ENCODE measurements around the gene EP400. TPM values are rescaled to one million over a fixed set of nuclear protein-coding genes. Genes with fewer than 3 reads are reported as not detected.

EP400 gene, protein sequence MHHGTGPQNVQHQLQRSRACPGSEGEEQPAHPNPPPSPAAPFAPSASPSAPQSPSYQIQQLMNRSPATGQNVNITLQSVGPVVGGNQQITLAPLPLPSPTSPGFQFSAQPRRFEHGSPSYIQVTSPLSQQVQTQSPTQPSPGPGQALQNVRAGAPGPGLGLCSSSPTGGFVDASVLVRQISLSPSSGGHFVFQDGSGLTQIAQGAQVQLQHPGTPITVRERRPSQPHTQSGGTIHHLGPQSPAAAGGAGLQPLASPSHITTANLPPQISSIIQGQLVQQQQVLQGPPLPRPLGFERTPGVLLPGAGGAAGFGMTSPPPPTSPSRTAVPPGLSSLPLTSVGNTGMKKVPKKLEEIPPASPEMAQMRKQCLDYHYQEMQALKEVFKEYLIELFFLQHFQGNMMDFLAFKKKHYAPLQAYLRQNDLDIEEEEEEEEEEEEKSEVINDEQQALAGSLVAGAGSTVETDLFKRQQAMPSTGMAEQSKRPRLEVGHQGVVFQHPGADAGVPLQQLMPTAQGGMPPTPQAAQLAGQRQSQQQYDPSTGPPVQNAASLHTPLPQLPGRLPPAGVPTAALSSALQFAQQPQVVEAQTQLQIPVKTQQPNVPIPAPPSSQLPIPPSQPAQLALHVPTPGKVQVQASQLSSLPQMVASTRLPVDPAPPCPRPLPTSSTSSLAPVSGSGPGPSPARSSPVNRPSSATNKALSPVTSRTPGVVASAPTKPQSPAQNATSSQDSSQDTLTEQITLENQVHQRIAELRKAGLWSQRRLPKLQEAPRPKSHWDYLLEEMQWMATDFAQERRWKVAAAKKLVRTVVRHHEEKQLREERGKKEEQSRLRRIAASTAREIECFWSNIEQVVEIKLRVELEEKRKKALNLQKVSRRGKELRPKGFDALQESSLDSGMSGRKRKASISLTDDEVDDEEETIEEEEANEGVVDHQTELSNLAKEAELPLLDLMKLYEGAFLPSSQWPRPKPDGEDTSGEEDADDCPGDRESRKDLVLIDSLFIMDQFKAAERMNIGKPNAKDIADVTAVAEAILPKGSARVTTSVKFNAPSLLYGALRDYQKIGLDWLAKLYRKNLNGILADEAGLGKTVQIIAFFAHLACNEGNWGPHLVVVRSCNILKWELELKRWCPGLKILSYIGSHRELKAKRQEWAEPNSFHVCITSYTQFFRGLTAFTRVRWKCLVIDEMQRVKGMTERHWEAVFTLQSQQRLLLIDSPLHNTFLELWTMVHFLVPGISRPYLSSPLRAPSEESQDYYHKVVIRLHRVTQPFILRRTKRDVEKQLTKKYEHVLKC (N-terminal part only)
- 149 and 175 TPM in 2 replicates for total RNA-seq (2011; cell fraction: chromatin; rRNA removed; ENCODE audit: low replicate concordance)
- 61.2 and 71.2 TPM in 2 replicates for total RNA-seq (2011; cell fraction: nucleolus; rRNA removed)
- 111 and 165 TPM in 2 replicates for total RNA-seq (2011; cell fraction: nucleoplasm; rRNA removed)
- total RNA-seq (2014; rRNA removed) (7.7 and 12.2 TPM in 2 replicates), total RNA-seq (2014; rRNA removed; fragmentation: Illumina TruSeq; extraction: Trizol) (7.0 TPM in 2 replicates), total RNA-seq (2015; rRNA removed; fragmentation: Illumina TruSeq; extraction: Trizol) (6.9 and 8.1 TPM in 2 replicates), total RNA-seq (2021) (49.2 and 58.0 TPM in 2 replicates), polyA plus RNA-seq (2011; rRNA removed) (6.5 and 8.3 TPM in 2 replicates), polyA plus RNA-seq (2014; fragmentation: Illumina TruSeq; extraction: Trizol) (29.8 and 32.3 TPM in 2 replicates), polyA plus RNA-seq (2014; fragmentation: Nextera tagmentation; extraction: Ambion mirVana) (1 to 10 TPM; 4.5 to 6.7 TPM), polyA plus RNA-seq (2014; rRNA removed) (22.2 and 23.5 TPM in 2 replicates), polyA minus RNA-seq (2011; rRNA and poly(A)+ RNA removed) (13.1 and 16.0 TPM in 2 replicates), Bru-seq, nascent RNA (percentile 78 among the genes with signal in this experiment), BruChase-seq, experiment 1, labeled RNA remaining after a 2-hour chase (percentile 84 among the genes with signal in this experiment), BruChase-seq, experiment 2, labeled RNA remaining after a 6-hour chase (percentile 89 among the genes with signal in this experiment)
- polyA plus RNA-seq (2011; cell fraction: cytosol; rRNA removed), result 5.4 and 6.5 TPM in 2 replicates
- polyA plus RNA-seq (2011; cell fraction: nucleus; rRNA removed), result 38.0 and 44.2 TPM in 2 replicates
- polyA plus RNA-seq (2012), result 27.7 and 40.7 TPM in 2 replicates
- polyA minus RNA-seq (2011; cell fraction: cytosol; rRNA and poly(A)+ RNA removed), result 17.0 and 23.8 TPM in 2 replicates
- polyA minus RNA-seq (2011; cell fraction: nucleus; rRNA and poly(A)+ RNA removed), result 18.7 and 27.0 TPM in 2 replicates
- long read RNA-seq, experiment 1, partial matches to known transcripts, result 45 of 64 reads
- long read RNA-seq, experiment 1, other reads (novel, unspliced or antisense), result 18 of 64 reads
- long read RNA-seq, experiment 2, full-length matches to known transcripts, result 2 of 36 reads
- long read RNA-seq, experiment 2, partial matches to known transcripts, result 13 of 36 reads
- long read RNA-seq, experiment 2, other reads (novel, unspliced or antisense), result 21 of 36 reads
- long read RNA-seq, experiment 3, partial matches to known transcripts, result 6 of 8 reads
- long read RNA-seq, experiment 3, other reads (novel, unspliced or antisense), result 2 of 8 reads

DNA sequence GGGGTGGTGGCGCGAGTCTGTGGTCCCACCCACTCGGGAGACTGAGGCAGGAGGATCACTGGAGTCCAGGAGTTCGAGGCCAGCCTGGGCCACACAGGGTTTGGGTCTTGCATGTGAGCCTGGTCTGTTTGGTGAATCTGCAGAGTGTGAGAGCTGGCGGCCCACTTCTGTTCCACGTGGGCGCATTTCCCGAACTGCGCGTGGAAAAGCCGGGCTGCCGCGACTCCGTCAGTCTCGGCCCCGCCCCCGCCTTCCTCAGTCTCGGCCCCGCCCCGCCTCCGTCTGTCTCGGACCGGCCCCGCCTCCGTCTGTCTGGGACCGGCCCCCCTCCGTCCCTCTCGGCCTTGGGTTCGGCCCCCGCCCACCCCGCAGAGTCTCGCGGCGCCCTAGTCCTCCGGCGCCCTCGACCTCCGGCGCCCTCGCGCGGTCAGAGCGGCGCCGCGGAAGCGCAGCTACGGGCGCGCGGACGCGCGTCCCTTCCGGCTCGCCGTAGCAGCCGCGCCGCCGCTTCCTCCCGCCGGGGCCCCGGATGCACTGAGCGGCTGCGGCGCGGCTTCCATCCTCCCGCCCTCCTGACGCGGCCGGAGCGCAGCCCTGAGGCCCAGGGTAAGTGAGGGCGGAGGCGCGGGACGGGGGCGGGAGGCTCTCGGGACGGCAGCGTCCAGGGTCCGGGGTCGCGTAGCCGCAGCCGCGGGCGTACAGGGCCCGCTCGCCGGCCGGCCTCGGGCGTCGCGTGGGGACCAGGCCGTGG is at the start of gene EP400:
Gene EP400, plus strand, starts transcription at position 512 of the 751 bp plus-strand sequence. CDS start 10,678 bp downstream, outside the sequence.
- CTCF ChIA-PET (ENCODE audit: low intra/inter-chr PET ratio), result interaction anchor here (0.7 to 1.2 kb wide), 3 partner anchors 21 to 1028 kb away, joined by 3 to 4 read pairs (median 4); partner anchors contain the start of gene PUS1
- H2AFZ ChIP-seq (ENCODE audit: low read depth, low read length), result peak within 1 kb of the TSS; percentile 97
- H3K4me3 ChIP-seq, result peak within 1 kb of the TSS; percentile 97
- no TSS peak for BruUV-seq (replicated peaks)
- in situ Hi-C loops (cut with MboI) (no loop called here), intact Hi-C loops (cut with micrococcal nuclease) (loop anchor here (2.0 kb wide), 2 partner anchors 51 to 113 kb away; no protein-coding TSS in a partner anchor)
- peaks cover 14% of the 10 kb centered on the region; the same call in 2 of the 3 replicates for H3K36me3 ChIP-seq (ENCODE audit: control insufficient read depth, insufficient read depth, low read length)
- peak within 1 kb of the TSS; percentile 94 for H3K4me2 ChIP-seq (ENCODE audit: insufficient read depth, low read length)
- WGBS (ENCODE audit: insufficient coverage, low coverage, missing lambda C conversion rate), result 1% methylated on average over 63 of the region's 97 CpGs
- ATAC-seq (peak; percentile 95), DNase-seq (ENCODE audit: extremely low read depth in 1 of 4, low spot score in 3 of 4) (peak; percentile 96 to 97 (median 97)), FAIRE-seq (peak; percentile 32)
- H3K27ac ChIP-seq (ENCODE audit: extremely low read depth, low read depth, low read length), result peak within 1 kb of the TSS; percentile 90
- POLR2A ChIA-PET, result interaction anchor here (0.5 to 1.4 kb wide), 5 partner anchors 13 to 180 kb away, joined by 3 to 5 read pairs (median 3); no protein-coding TSS in a partner anchor
- H3K79me2 ChIP-seq (ENCODE audit: control insufficient read depth, insufficient read depth, low read length), result peaks cover 47% of the 10 kb centered on the region
- peak within 1 kb of the TSS; percentile 97 to 100 for H3K9ac ChIP-seq (ENCODE audit: insufficient read depth in 1 of 2, low read depth in 2 of 2, low read length in 2 of 2)
- peaks cover 15 to 44% of the 10 kb centered on the region in 2 experiments for H3K4me1 ChIP-seq (replicated peaks in 1 of 2; ENCODE audit: control insufficient read depth in 2 of 2, insufficient read depth in 2 of 2, low read length in 2 of 2)
- no peaks in the 10 kb centered on the region for H3K9me1 ChIP-seq (ENCODE audit: control insufficient read depth, insufficient read depth, low read length)
- H3K27me3 ChIP-seq (ENCODE audit: control insufficient read depth in 2 of 2, insufficient read depth in 2 of 2, low read length in 2 of 2), result no peaks in the 10 kb centered on the region
- no peaks in the 10 kb centered on the region for H3K9me3 ChIP-seq (replicated peaks; ENCODE audit: control insufficient read depth, insufficient read depth, low read depth, low read length)
- H4K20me1 ChIP-seq (replicated peaks; ENCODE audit: control insufficient read depth, insufficient read depth, low read length), result peaks cover 4% of the 10 kb centered on the region; the same call in 1 of the 2 replicates
- TF ChIP-seq NCOA2 (IDR thresholded peaks at IDR 0.05; ENCODE audit: partially characterized antibody in 2 of 2), result no peak
- TF ChIP-seq BRF1 (IDR thresholded peaks at IDR 0.05; ENCODE audit: borderline replicate concordance, extremely low read depth, insufficient read length), result no peak
- TF ChIP-seq, protein P1, sequence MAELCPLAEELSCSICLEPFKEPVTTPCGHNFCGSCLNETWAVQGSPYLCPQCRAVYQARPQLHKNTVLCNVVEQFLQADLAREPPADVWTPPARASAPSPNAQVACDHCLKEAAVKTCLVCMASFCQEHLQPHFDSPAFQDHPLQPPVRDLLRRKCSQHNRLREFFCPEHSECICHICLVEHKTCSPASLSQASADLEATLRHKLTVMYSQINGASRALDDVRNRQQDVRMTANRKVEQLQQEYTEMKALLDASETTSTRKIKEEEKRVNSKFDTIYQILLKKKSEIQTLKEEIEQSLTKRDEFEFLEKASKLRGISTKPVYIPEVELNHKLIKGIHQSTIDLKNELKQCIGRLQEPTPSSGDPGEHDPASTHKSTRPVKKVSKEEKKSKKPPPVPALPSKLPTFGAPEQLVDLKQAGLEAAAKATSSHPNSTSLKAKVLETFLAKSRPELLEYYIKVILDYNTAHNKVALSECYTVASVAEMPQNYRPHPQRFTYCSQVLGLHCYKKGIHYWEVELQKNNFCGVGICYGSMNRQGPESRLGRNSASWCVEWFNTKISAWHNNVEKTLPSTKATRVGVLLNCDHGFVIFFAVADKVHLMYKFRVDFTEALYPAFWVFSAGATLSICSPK (IDR thresholded peaks at IDR 0.05; ENCODE audit: borderline replicate concordance), result no peak
- no peak for TF ChIP-seq POLR2AphosphoS5 (IDR thresholded peaks at IDR 0.05; ENCODE audit: control insufficient read depth, insufficient read depth, low read depth, low read length)
- no peak for TF ChIP-seq RBM34 (IDR thresholded peaks at IDR 0.05; ENCODE audit: borderline replicate concordance, insufficient read depth, low read length)
- TF ChIP-seq, protein P2, sequence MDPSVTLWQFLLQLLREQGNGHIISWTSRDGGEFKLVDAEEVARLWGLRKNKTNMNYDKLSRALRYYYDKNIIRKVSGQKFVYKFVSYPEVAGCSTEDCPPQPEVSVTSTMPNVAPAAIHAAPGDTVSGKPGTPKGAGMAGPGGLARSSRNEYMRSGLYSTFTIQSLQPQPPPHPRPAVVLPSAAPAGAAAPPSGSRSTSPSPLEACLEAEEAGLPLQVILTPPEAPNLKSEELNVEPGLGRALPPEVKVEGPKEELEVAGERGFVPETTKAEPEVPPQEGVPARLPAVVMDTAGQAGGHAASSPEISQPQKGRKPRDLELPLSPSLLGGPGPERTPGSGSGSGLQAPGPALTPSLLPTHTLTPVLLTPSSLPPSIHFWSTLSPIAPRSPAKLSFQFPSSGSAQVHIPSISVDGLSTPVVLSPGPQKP (CRISPR knock-in tag; IDR thresholded peaks at IDR 0.05), result no peak
- TF ChIP-seq PHF20 (IDR thresholded peaks at IDR 0.05; ENCODE audit: partially characterized antibody), result peak; percentile 22
